SIG-M5 treated with dmso at 0.1 percent for 504 hours (cell line): ENCODE results near the gene GSK3B.

Source experiments
- DNase-seq: peaks from one replicate; lab custom pipeline; 2025; ENCODE audit not compliant: unreplicated experiment; lab: John Stamatoyannopoulos, UW

Gene GSK3B

DNA sequence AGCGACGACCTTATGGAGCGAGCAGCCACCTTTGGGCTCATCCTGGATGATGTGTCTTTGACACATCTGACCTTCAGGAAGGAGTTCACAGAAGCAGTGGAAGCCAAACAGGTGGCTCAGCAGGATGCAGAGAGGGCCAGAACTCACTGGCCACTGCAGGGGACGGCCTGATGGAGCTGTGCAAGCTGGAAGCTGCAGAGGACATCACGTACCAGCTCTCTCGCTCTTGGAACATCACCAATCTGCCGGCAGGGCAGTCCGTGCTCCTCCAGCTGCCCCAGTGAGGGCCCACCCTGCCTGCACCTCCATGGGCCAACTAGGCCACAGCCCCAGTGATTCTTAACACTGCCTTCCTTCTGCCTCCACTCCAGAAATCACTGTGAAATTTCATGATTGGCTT lies 302.0 kb downstream of the GSK3B start:
- DNase-seq, result no peak

DNA sequence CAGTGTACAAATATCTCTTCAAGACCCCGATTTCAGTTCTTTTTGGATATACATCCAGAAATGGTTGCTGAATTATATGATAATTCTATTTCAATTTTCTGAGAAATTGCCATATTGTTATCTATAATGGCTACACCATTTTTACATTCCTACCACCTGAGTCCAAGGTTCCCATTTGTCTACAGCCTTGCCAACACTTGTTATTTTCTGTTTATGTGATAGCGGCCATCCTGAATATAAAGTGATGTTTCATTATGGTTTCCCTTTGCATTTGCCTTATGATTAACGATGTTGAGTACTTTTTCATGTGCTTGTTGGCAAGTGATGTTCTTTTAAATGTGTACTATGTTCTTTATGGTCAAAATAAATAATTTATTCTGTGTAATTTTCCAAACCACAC lies 303.9 kb downstream of the GSK3B start:
- DNase-seq, result no peak

GRCh38 chr3:119786409-119786808 lies 307.8 kb downstream of the GSK3B start:
- DNase-seq, result no peak

GRCh38 chr3:119783883-119784282 lies 310.4 kb downstream of the GSK3B start:
- DNase-seq, result peak; percentile 85

DNA sequence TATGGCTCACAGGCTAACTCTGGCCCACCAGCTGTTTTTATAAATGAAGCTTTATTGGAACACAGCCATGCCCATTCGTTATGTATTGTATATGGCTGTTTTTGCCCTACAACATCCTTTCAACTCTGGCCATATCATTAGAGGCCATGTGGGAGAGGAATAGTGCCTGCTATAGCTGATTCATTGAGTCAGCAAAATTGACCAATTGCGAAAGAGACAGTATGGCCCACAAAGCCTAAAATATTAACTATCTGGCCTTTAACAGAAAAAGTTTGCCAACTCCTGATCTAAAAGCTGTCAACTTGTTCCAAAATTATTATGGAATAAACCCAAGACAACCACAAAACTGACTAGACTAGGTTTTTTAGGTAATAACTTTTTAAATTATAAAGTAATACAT lies 311.0 kb downstream of the GSK3B start:
- no peak for DNase-seq

GRCh38 chr3:119782460-119782859 lies 311.8 kb downstream of the GSK3B start:
- no peak for DNase-seq

- DNase-seq, result peak; percentile 53
Measured at GRCh38 chr3:119781330-119782198, 312.7 kb downstream of the GSK3B start, which contains the start of gene NR1I2. Gene NR1I2, plus strand, starts transcription at chr3:119782101.

GRCh38 chr3:119779731-119780383 lies 314.4 kb downstream of the GSK3B start:
- no peak for DNase-seq

- no peak for DNase-seq
Measured at GRCh38 chr3:119778811-119779210, 315.4 kb downstream of the GSK3B start.

- no peak for DNase-seq
Measured at GRCh38 chr3:119778176-119778575, 316.1 kb downstream of the GSK3B start.

- no peak for DNase-seq
Measured at GRCh38 chr3:119776304-119776703, 317.9 kb downstream of the GSK3B start.

- DNase-seq, result peak; percentile 80
Measured at GRCh38 chr3:119774444-119774843, 319.8 kb downstream of the GSK3B start.
